Mesodermal cell (in vitro differentiated cells): ENCODE results near the gene ZCWPW1.
"Not testable (repeated sequence)": the region's sequence is repeated elsewhere in the genome, so short reads cannot be mapped to it uniquely, and the experiment has no call there.

Source experiments
- H3K27ac ChIP-seq: 2 replicates; pipeline ENCODE4 v1.7.0; 2013; ENCODE audit warnings: mild to moderate bottlenecking, low read depth, low read length, moderate library complexity; ENCODE audit not compliant: severe bottlenecking
- H3K36me3 ChIP-seq: 2 replicates; pipeline ENCODE4 v1.7.1; 2013; ENCODE audit warnings: mild to moderate bottlenecking, low read length, moderate library complexity; ENCODE audit not compliant: control insufficient read depth, insufficient read depth
- H3K4me1 ChIP-seq: one replicate; pipeline ENCODE4 v1.7.1; 2013; ENCODE audit warnings: mild to moderate bottlenecking, low read length; ENCODE audit not compliant: insufficient read depth, control insufficient read depth, poor library complexity, severe bottlenecking
- H3K4me3 ChIP-seq: 2 replicates; pipeline ENCODE4 v1.7.0; 2013; ENCODE audit warnings: low read length, control low read depth, mild to moderate bottlenecking; ENCODE audit not compliant: insufficient read depth, poor library complexity, severe bottlenecking; ENCODE audit errors: extremely low read depth
- H3K9me3 ChIP-seq: 2 replicates; pipeline ENCODE4 v1.7.1; 2013; ENCODE audit warnings: mild to moderate bottlenecking, low read length, moderate library complexity; ENCODE audit not compliant: control insufficient read depth
- WGBS, 2 experiments: methylation state at CpG; one replicate each; pipeline ENCODE4 v1.1.5; 2013; ENCODE audit warnings: missing lambda C conversion rate in 2 of 2; ENCODE audit not compliant: insufficient coverage in 2 of 2; 5-methylcytosine and 5-hydroxymethylcytosine counted together

Gene ZCWPW1

DNA sequence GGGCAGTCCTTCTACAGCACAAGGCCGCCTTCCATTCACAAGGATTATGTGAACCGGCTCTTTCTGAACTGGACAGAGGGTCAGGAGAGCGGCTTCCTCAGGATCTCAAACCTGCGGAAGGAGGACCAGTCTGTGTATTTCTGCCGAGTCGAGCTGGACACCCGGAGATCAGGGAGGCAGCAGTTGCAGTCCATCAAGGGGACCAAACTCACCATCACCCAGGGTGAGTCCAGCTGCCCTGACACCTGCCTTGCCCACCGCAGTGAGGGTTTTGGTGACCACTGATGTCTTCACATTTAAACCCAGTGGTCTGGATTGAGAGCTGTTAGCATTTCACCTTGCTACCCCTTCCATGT lies 69.7 kb downstream of the ZCWPW1 start:
- 98 to 99% methylated on average over 7 to 8 of the region's 8 CpGs for WGBS, 2 experiments
- Histone ChIP-seq H3K4me3 (no peak overlapping the region), H3K4me1 (no peaks in the 10 kb centered on the region), H3K27ac (no peak overlapping the region), H3K36me3 (peaks cover 90% of the 10 kb centered on the region), H3K9me3 (no peaks in the 10 kb centered on the region)

GRCh38 chr7:100358027-100358856 lies 70.3 kb downstream of the ZCWPW1 start, which contains the start of gene PILRB:
PILRB (plus strand) TSS chr7:100358117; CDS start chr7:100358303, 186 bp downstream.
- Histone ChIP-seq H3K9me3 (no peaks in the 10 kb centered on the region), H3K4me3 (no peak within 1 kb of the TSS), H3K4me1 (no peaks in the 10 kb centered on the region), H3K36me3 (peaks cover 91% of the 10 kb centered on the region), H3K27ac (no peak within 1 kb of the TSS)
- WGBS, 2 experiments, result 93% methylated on average over 4 to 7 of the region's 11 CpGs

- Histone ChIP-seq H3K36me3 (peaks cover 90% of the 10 kb centered on the region), H3K9me3 (no peaks in the 10 kb centered on the region), H3K27ac (no peak overlapping the region), H3K4me1 (no peaks in the 10 kb centered on the region), H3K4me3 (no peak overlapping the region)
- 92 to 100% methylated on average over 3 of the region's 6 CpGs for WGBS, 2 experiments
Measured at GRCh38 chr7:100357131-100357561, 71.4 kb downstream of the ZCWPW1 start.

DNA sequence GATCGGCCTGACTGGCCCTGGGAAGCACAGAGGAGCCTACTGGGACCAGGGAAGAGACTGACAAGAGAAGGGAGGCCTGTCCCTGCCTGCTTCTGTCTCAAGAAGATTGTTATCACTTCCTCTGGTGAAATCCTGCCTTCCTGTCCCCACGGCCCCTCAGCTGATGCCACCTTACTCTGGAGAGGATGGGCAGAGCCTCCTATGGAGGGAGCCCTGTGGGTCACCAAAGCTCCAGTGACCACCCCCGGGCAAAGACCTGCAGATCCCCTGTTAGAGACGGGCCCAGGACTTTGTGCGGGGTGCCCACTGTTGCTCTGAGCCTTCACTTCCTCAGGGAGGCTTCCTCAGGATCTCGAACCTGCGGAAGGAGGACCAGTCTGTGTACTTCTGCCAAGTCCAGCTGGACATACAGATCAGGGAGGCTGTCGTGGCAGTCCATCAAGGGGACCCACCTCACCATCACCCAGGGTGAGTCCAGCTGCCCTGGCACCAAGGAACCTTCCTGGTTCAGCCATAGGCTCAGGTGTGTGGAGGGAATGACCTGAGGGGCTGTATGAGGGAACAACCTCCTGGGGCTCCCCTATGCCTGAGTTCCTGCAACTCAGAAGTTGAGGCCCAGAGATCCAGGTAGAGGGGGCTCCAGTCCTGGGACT lies 72.0 kb downstream of the ZCWPW1 start:
- peaks cover 88% of the 10 kb centered on the region for H3K36me3 ChIP-seq
- WGBS, 2 experiments, result 95 to 98% methylated on average over 7 of the region's 8 CpGs
- no peak overlapping the region for H3K27ac ChIP-seq
- H3K4me1 ChIP-seq, result no peaks in the 10 kb centered on the region
- H3K4me3 ChIP-seq, result no peak overlapping the region
- H3K9me3 ChIP-seq, result no peaks in the 10 kb centered on the region

GRCh38 chr7:100353685-100354330 lies 74.7 kb downstream of the ZCWPW1 start:
- Histone ChIP-seq H3K36me3 (peaks cover 87% of the 10 kb centered on the region), H3K27ac (no peak overlapping the region), H3K4me3 (no peak overlapping the region), H3K9me3 (no peaks in the 10 kb centered on the region), H3K4me1 (no peaks in the 10 kb centered on the region)
- WGBS, 2 experiments, result 93 to 96% methylated on average over 5 of the region's 6 CpGs

GRCh38 chr7:100352984-100353684 lies 75.4 kb downstream of the ZCWPW1 start:
- no peaks in the 10 kb centered on the region for H3K9me3 ChIP-seq
- 95 to 97% methylated on average over 12 to 14 of the region's 16 CpGs for WGBS, 2 experiments

DNA sequence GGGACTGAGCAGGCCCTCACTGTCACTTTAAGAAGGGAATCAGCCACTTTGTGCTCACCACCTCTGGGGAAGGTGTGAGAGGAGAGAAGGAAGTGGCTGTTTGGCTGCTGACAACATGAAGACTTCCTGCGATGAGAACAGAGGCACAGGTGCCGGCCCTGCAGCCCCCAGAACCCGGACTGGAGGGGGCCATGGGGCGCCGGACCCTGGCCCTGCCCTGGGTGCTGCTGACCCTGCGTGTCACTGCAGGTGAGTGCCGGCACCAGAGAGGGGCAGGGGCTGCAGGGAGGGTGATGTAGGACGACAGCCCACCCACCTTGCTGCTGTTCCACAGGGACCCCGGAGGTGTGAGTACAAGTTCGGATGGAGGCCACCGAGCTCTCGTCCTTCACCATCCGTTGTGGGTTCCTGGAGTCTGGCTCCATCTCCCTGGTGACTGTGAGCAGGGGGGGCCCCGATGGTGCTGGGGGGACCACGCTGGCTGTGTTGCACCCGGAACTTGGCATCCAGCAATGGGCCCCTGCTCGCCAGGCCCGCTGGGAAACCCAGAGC lies 76.2 kb downstream of the ZCWPW1 start:
- 96 to 97% methylated on average over 10 to 11 of the region's 18 CpGs for WGBS, 2 experiments
- H3K27ac ChIP-seq, H3K4me3 ChIP-seq, H3K9me3 ChIP-seq, H3K4me1 ChIP-seq: not testable (repeated sequence)
- H3K36me3 ChIP-seq, result peaks cover 89% of the 10 kb centered on the region

More at GRCh38 chr7:100352984-100353684, 75.4 kb downstream of the ZCWPW1 start:
- Histone ChIP-seq H3K27ac (no peak overlapping the region), H3K4me3 (no peak overlapping the region), H3K4me1 (no peaks in the 10 kb centered on the region), H3K36me3 (peaks cover 85% of the 10 kb centered on the region)

DNA sequence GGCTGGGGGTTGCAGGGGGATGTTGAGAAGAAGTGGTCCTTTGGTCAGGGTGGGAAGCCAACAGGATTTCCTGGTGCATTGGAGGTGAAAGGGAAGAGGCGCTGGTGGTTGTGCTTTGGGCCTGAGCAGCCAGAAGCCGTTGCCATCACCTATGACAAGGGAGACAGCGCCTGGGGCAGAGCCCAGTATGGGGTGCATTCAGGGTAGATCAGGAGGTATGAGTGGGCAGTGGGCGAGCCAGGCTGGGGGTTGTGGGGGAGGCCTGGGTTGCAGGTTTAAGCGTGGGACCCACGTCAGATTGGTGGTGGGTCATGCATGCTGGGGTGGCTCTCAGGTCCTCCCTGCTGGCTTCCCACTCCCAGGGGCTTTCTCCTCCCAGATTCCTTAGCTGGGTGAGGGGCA lies 76.8 kb downstream of the ZCWPW1 start:
- WGBS, 2 experiments, result 97 to 98% methylated on average over 6 of the region's 6 CpGs
- H3K4me3 ChIP-seq, result no peak overlapping the region
- H3K36me3 ChIP-seq, result peaks cover 93% of the 10 kb centered on the region

More for the DNA sequence above, 76.8 kb downstream of the ZCWPW1 start:
- Histone ChIP-seq H3K27ac (no peak overlapping the region), H3K9me3 (no peaks in the 10 kb centered on the region), H3K4me1 (no peaks in the 10 kb centered on the region)
